Measurements from ENCODE around the gene RTF1.

GRCh38 chr15:41493902-41494189 lies 77.0 kb downstream of the RTF1 start:
- TF ChIP-seq EZH2 (IDR thresholded peaks at IDR 0.05) (no peak), POLR2AphosphoS5 (IDR thresholded peaks at IDR 0.05; ENCODE audit: borderline replicate concordance, low read depth, low read length) (no peak), FOXP2 (optimal IDR thresholded peaks at IDR 0.05; ENCODE audit: control extremely low read depth, extremely low read length, insufficient read depth) (no peak)

Measured in SK-N-MC (cell line).